Measurements from ENCODE around the gene CATSPERZ. TPM values are rescaled to one million over a fixed set of nuclear protein-coding genes. Genes with fewer than 3 reads are reported as not detected.

Gene CATSPERZ
- total RNA-seq, 1 donor from 2014 or later = not detected

GRCh38 chr11:64262271-64263002 lies 37.7 kb upstream of the CATSPERZ start:
- Mint-ChIP-seq H3K9me3 (no peaks in the 10 kb centered on the region), H3K4me1 (peaks cover 9% of the 10 kb centered on the region), H3K4me3 (no peak overlapping the region), H3K36me3 (peaks cover 29% of the 10 kb centered on the region), H3K27me3 (ENCODE audit: low read depth) (no peaks in the 10 kb centered on the region), H3K27ac (no peak overlapping the region)
- DNase-seq (ENCODE audit: low spot score in 2 of 2, unreplicated experiment in 2 of 2) = no peak
- no peak for TF ChIP-seq CTCF (IDR thresholded peaks at IDR 0.05; ENCODE audit: unreplicated experiment)

- H3K36me3 Mint-ChIP-seq = peaks cover 26% of the 10 kb centered on the region
- DNase-seq (ENCODE audit: low spot score in 2 of 2, unreplicated experiment in 2 of 2) = no peak
- peaks cover 12% of the 10 kb centered on the region for H3K4me1 Mint-ChIP-seq
- H3K27ac Mint-ChIP-seq = no peak overlapping the region
- TF ChIP-seq CTCF (IDR thresholded peaks at IDR 0.05; ENCODE audit: unreplicated experiment) = no peak
- H3K27me3 Mint-ChIP-seq (ENCODE audit: low read depth) = no peaks in the 10 kb centered on the region
- no peaks in the 10 kb centered on the region for H3K9me3 Mint-ChIP-seq
- H3K4me3 Mint-ChIP-seq = no peak overlapping the region
Measured at GRCh38 chr11:64263021-64263946, 36.9 kb upstream of the CATSPERZ start.

GRCh38 chr11:64263947-64264317 lies 36.2 kb upstream of the CATSPERZ start:
- Mint-ChIP-seq H3K4me3 (no peak overlapping the region), H3K9me3 (no peaks in the 10 kb centered on the region), H3K27me3 (ENCODE audit: low read depth) (no peaks in the 10 kb centered on the region), H3K27ac (no peak overlapping the region), H3K4me1 (peaks cover 19% of the 10 kb centered on the region), H3K36me3 (peaks cover 26% of the 10 kb centered on the region)
- no peak for TF ChIP-seq CTCF (IDR thresholded peaks at IDR 0.05; ENCODE audit: unreplicated experiment)
- no peak for DNase-seq (ENCODE audit: low spot score in 2 of 2, unreplicated experiment in 2 of 2)

- Mint-ChIP-seq H3K27me3 (ENCODE audit: low read depth) (no peaks in the 10 kb centered on the region), H3K36me3 (peaks cover 22% of the 10 kb centered on the region)
- TF ChIP-seq CTCF (IDR thresholded peaks at IDR 0.05; ENCODE audit: unreplicated experiment) = no peak
Measured at GRCh38 chr11:64264371-64264852, 35.7 kb upstream of the CATSPERZ start.

GRCh38 chr11:64265176-64266160 lies 34.7 kb upstream of the CATSPERZ start:
- Mint-ChIP-seq H3K27ac (no peak overlapping the region), H3K36me3 (peaks cover 12% of the 10 kb centered on the region), H3K9me3 (no peaks in the 10 kb centered on the region), H3K27me3 (ENCODE audit: low read depth) (no peaks in the 10 kb centered on the region), H3K4me1 (peaks cover 21% of the 10 kb centered on the region), H3K4me3 (no peak overlapping the region)
- no peak for TF ChIP-seq CTCF (IDR thresholded peaks at IDR 0.05; ENCODE audit: unreplicated experiment)
- DNase-seq (ENCODE audit: low spot score in 2 of 2, unreplicated experiment in 2 of 2) = no peak

More at GRCh38 chr11:64264371-64264852, 35.7 kb upstream of the CATSPERZ start:
- no peak for DNase-seq (ENCODE audit: low spot score in 2 of 2, unreplicated experiment in 2 of 2)
- peaks cover 21% of the 10 kb centered on the region for H3K4me1 Mint-ChIP-seq
- no peaks in the 10 kb centered on the region for H3K9me3 Mint-ChIP-seq
- H3K4me3 Mint-ChIP-seq = no peak overlapping the region
- no peak overlapping the region for H3K27ac Mint-ChIP-seq
